PFSK-1 (cell line): ENCODE data around the gene DNAH2.

ENCODE experiments used
- FOXP2 ChIP-seq: optimal IDR thresholded peaks from 2 replicates; pipeline ENCODE3; 2011; ENCODE audit warnings: borderline replicate concordance, control low read depth, inconsistent platforms; ENCODE audit not compliant: insufficient read depth; ENCODE audit errors: extremely low read length, extremely low read depth
- POLR2AphosphoS5 ChIP-seq: IDR thresholded peaks from 2 replicates; pipeline ENCODE4 v1.6.1; 2012; ENCODE audit warnings: low read depth, mild to moderate bottlenecking, control low read depth, low read length, moderate library complexity
- REST ChIP-seq, 2 experiments: IDR thresholded peaks; 2 replicates each; pipeline versions ENCODE4 v1.6.1 to v1.8.0; 2011 to 2012; ENCODE audit warnings: low read depth in 2 of 2, low read length in 2 of 2, control low read depth in 1 of 2, inconsistent platforms in 1 of 2, mild to moderate bottlenecking in 1 of 2, moderate library complexity in 1 of 2; ENCODE audit not compliant: insufficient read depth in 1 of 2
- SIN3A ChIP-seq: IDR thresholded peaks from 2 replicates; pipeline ENCODE4 v1.6.1; 2012; ENCODE audit warnings: mild to moderate bottlenecking, low read length, moderate library complexity, borderline replicate concordance; ENCODE audit not compliant: insufficient read depth
- TAF1 ChIP-seq: IDR thresholded peaks from 2 replicates; pipeline ENCODE4 v1.6.1; 2012; ENCODE audit warnings: low read length, control low read depth, borderline replicate concordance; ENCODE audit not compliant: insufficient read depth

The DNAH2 gene

GRCh38 chr17:7803981-7804380 is 86.4 kb downstream of the DNAH2 start:
- no peak for TF ChIP-seq FOXP2
- TF ChIP-seq POLR2AphosphoS5 = no peak
- TF ChIP-seq SIN3A = no peak
- no peak for TF ChIP-seq REST (IDR thresholded peaks at IDR 0.05; ENCODE audit: insufficient read depth in 1 of 2, low read depth in 2 of 2, low read length in 2 of 2)
- TF ChIP-seq TAF1 = no peak

- no peak for TF ChIP-seq FOXP2
Measured at GRCh38 chr17:7806587-7806986, 89.0 kb downstream of the DNAH2 start.

GRCh38 chr17:7807206-7807605 is 89.7 kb downstream of the DNAH2 start:
- TF ChIP-seq SIN3A (no peak), POLR2AphosphoS5 (no peak), FOXP2 (no peak), TAF1 (no peak), REST (IDR thresholded peaks at IDR 0.05; ENCODE audit: insufficient read depth in 1 of 2, low read depth in 2 of 2, low read length in 2 of 2) (no peak)

GRCh38 chr17:7809086-7809790 is 91.7 kb downstream of the DNAH2 start:
- no peak for TF ChIP-seq REST (IDR thresholded peaks at IDR 0.05; ENCODE audit: insufficient read depth in 1 of 2, low read depth in 2 of 2, low read length in 2 of 2)
- TF ChIP-seq TAF1 = no peak
- no peak for TF ChIP-seq POLR2AphosphoS5
- no peak for TF ChIP-seq SIN3A
- no peak for TF ChIP-seq FOXP2

GRCh38 chr17:7811251-7811650 is 93.7 kb downstream of the DNAH2 start:
- TF ChIP-seq FOXP2 (no peak), TAF1 (no peak), POLR2AphosphoS5 (no peak), SIN3A (no peak), REST (IDR thresholded peaks at IDR 0.05; ENCODE audit: insufficient read depth in 1 of 2, low read depth in 2 of 2, low read length in 2 of 2) (no peak)
